Mesothelial cell of epicardium (in vitro differentiated cells): Measurements from ENCODE around the gene ZNRF4. TPM values are rescaled to one million over a fixed set of nuclear protein-coding genes. Genes with fewer than 3 reads are reported as not detected.

Experiments used
- DNase-seq, 2 experiments: peaks; one replicate each; pipeline ENCODE4 v3.0.0; 2021; ENCODE audit warnings: low spot score in 2 of 2; ENCODE audit not compliant: unreplicated experiment in 2 of 2
- H3K27ac Mint-ChIP-seq: 2 replicates; pipeline ENCODE4 v1.8.0; 2021; ENCODE audit warnings: mixed read lengths
- H3K27me3 Mint-ChIP-seq: 2 replicates; pipeline ENCODE4 v1.8.0; 2021; ENCODE audit warnings: low read depth, mixed read lengths
- H3K36me3 Mint-ChIP-seq: 2 replicates; pipeline ENCODE4 v1.8.0; 2021; ENCODE audit warnings: mixed read lengths
- H3K4me1 Mint-ChIP-seq: 2 replicates; pipeline ENCODE4 v1.8.0; 2021; ENCODE audit warnings: mixed read lengths
- H3K4me3 Mint-ChIP-seq: 2 replicates; pipeline ENCODE4 v1.8.0; 2021; ENCODE audit warnings: mild to moderate bottlenecking, moderate library complexity, mixed read lengths
- H3K9me3 Mint-ChIP-seq: 2 replicates; pipeline ENCODE4 v1.8.0; 2021; ENCODE audit warnings: mixed read lengths
- total RNA-seq: library from RNA; stranded (reverse); gene quantifications from 3 replicates; pipeline ENCODE4 v1.2.1, GENCODE V29; 2021
- TF ChIP-seq, protein P1 (sequence below): fragments of 200-600 bp; sonication (generic); IDR thresholded peaks from one replicate; pipeline ENCODE4 v1.5.0; 2021; ENCODE audit warnings: antibody characterized with exemption; ENCODE audit not compliant: unreplicated experiment

The ZNRF4 gene
- total RNA-seq, 1 donor from 2014 or later = not detected

DNA sequence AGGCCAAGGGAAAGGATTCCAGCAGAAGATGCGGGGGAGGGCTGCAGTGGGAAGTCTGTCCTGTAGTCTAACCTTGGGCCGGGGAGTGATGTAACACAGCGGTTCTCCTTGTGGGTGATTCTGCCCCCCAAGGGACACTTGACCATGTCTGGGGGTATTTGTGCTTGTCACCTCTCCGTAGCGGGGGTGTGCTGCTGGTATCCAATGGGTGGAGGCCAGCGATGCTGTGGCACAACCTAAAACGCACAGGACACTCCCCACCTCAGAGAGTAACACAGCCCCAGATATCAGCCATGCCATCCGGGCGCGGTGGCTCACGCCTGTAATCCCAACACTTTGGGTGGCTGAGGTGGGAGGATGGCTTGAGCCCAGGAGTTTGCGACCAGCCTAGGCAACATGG lies 36.3 kb downstream of the ZNRF4 start:
- TF ChIP-seq, protein P1, sequence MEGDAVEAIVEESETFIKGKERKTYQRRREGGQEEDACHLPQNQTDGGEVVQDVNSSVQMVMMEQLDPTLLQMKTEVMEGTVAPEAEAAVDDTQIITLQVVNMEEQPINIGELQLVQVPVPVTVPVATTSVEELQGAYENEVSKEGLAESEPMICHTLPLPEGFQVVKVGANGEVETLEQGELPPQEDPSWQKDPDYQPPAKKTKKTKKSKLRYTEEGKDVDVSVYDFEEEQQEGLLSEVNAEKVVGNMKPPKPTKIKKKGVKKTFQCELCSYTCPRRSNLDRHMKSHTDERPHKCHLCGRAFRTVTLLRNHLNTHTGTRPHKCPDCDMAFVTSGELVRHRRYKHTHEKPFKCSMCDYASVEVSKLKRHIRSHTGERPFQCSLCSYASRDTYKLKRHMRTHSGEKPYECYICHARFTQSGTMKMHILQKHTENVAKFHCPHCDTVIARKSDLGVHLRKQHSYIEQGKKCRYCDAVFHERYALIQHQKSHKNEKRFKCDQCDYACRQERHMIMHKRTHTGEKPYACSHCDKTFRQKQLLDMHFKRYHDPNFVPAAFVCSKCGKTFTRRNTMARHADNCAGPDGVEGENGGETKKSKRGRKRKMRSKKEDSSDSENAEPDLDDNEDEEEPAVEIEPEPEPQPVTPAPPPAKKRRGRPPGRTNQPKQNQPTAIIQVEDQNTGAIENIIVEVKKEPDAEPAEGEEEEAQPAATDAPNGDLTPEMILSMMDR = no peak
- H3K4me1 Mint-ChIP-seq = peaks cover 5% of the 10 kb centered on the region
- H3K27me3 Mint-ChIP-seq = peaks cover 66% of the 10 kb centered on the region

DNA sequence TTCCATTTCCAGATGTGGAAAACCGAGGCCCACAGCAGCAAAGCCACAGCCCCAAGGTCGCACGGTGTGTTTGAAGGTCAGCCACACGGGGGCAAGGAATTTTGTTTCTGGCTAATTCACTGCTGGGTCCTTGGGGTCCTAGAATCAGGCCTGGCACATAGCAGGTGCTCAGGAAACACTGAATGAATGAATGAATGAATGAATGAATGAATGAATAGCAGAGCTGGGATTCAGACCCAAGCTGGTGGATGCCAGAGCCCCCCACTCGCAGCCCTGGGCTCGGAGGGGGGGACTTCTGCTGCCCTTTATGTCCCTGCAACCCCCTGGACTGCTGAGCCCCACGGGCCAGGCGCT lies 37.0 kb downstream of the ZNRF4 start:
- Mint-ChIP-seq H3K9me3 (no peaks in the 10 kb centered on the region), H3K36me3 (no peaks in the 10 kb centered on the region), H3K27me3 (peaks cover 73% of the 10 kb centered on the region), H3K4me1 (peaks cover 5% of the 10 kb centered on the region), H3K27ac (no peak overlapping the region), H3K4me3 (no peak overlapping the region)
- TF ChIP-seq, protein P1 = no peak
- no peak for DNase-seq

More for the DNA sequence above, 36.3 kb downstream of the ZNRF4 start:
- no peak for DNase-seq
- H3K27ac Mint-ChIP-seq = no peak overlapping the region
- H3K9me3 Mint-ChIP-seq = no peaks in the 10 kb centered on the region
- H3K36me3 Mint-ChIP-seq = no peaks in the 10 kb centered on the region
- no peak overlapping the region for H3K4me3 Mint-ChIP-seq

DNA sequence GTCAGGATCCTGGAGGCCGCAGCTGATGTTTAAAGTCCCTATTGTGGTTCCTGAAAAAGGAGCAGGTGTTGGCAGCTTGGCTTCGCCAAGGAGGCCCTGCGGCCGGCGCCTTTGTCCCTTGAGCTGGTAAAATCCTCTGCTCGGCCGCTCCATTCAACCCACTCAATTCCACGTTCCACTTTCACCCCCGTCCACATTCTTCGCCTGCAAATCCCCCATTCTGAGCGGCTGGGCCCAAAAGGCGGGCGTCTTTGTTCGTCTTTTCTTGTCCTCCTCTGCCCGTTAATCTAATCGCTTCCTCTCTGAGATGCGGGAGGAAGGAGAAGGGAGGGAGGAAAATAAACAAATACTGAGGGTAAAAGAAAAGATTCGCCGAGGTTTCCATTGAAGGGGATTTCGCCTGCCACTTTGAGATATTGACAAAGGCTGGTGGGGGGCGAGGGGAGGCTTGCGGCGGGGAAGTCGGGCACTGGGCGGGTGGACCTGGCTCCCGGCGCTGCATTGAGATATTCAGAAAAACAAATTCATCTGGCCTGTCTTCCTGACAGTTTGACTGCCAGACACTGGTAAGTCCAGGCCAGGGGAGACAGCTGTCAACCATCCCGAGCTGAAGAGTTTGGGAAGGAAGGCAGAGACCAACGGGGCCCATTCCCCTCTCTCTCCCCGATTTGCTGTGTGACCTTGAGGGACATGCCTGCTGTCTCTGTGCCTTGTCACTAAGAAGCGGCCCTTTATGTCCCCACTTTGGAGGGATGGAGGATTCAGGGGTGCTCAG lies 37.6 kb downstream of the ZNRF4 start:
- no peak overlapping the region for H3K4me3 Mint-ChIP-seq
- TF ChIP-seq, protein P1 = no peak

DNA sequence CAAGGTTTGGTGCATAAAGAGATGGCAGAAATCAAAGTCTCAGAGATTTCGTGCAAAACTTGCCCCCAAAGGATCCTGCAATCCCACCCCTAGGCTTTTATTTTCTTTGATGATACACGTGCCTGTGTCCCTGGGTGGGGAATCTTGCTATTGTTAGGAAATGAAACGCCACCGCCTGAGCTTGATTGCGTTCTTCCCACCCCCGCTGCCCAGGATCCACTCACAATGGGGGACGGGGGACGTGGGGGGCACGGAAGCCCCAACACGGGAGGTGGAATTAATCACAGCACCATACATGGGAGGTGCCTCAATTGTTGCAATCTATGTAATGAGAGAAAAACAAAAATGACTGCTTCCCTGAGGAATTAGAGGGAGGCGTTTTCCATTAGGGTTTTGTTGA lies 39.6 kb downstream of the ZNRF4 start:
- TF ChIP-seq, protein P1 = no peak
- no peak overlapping the region for H3K4me3 Mint-ChIP-seq
- H3K4me1 Mint-ChIP-seq = peaks cover 4% of the 10 kb centered on the region
- no peaks in the 10 kb centered on the region for H3K9me3 Mint-ChIP-seq
- H3K27ac Mint-ChIP-seq = no peak overlapping the region
- H3K36me3 Mint-ChIP-seq = no peaks in the 10 kb centered on the region
- peaks cover 89% of the 10 kb centered on the region for H3K27me3 Mint-ChIP-seq
- no peak for DNase-seq

More for the DNA sequence above, 37.6 kb downstream of the ZNRF4 start:
- H3K27ac Mint-ChIP-seq = no peak overlapping the region
- no peak for DNase-seq
- peaks cover 78% of the 10 kb centered on the region for H3K27me3 Mint-ChIP-seq
- H3K4me1 Mint-ChIP-seq = peaks cover 4% of the 10 kb centered on the region
- no peaks in the 10 kb centered on the region for H3K36me3 Mint-ChIP-seq
- H3K9me3 Mint-ChIP-seq = no peaks in the 10 kb centered on the region

DNA sequence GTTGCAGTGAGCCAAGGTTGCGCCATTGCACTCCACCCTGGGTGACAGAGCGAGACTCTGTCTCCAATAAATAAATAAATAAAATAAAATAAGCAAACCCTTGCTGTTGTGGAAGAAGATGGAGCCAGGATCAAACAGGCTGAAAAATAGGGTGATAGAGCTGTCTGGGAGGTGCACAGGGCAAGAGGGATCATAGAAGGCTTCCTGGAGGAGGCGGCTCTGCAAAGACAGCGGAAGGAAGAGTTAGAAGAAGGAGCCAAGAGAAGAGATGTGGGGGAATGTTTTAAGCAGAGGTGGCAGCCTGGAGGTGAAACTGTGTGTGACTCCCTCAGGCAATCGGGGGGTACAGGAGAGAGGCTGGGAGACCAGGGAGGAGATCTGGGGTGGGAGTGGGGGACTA lies 40.6 kb downstream of the ZNRF4 start:
- no peaks in the 10 kb centered on the region for H3K36me3 Mint-ChIP-seq
- peaks cover 4% of the 10 kb centered on the region for H3K4me1 Mint-ChIP-seq
- no peak overlapping the region for H3K27ac Mint-ChIP-seq
- H3K4me3 Mint-ChIP-seq = no peak overlapping the region
- no peaks in the 10 kb centered on the region for H3K9me3 Mint-ChIP-seq
- no peak for DNase-seq
- peaks cover 87% of the 10 kb centered on the region for H3K27me3 Mint-ChIP-seq
- TF ChIP-seq, protein P1 = no peak
